HG03571 (cell line): ENCODE measurements around the gene ICE2.
"Not testable (repeated sequence)": the region's sequence is repeated elsewhere in the genome, so short reads cannot be mapped to it uniquely, and the experiment has no call there.

Experiments
- ATAC-seq: cut with Tn5 transposase; IDR thresholded peaks from one replicate; pipeline ENCODE4 v1.9.1; 2021; ENCODE audit not compliant: unreplicated experiment

The ICE2 gene

GRCh38 chr15:60412807-60413206 lies 66.1 kb downstream of the ICE2 start:
- not testable (repeated sequence) for ATAC-seq

GRCh38 chr15:60411774-60412425 lies 67.0 kb downstream of the ICE2 start:
- no peak for ATAC-seq

DNA sequence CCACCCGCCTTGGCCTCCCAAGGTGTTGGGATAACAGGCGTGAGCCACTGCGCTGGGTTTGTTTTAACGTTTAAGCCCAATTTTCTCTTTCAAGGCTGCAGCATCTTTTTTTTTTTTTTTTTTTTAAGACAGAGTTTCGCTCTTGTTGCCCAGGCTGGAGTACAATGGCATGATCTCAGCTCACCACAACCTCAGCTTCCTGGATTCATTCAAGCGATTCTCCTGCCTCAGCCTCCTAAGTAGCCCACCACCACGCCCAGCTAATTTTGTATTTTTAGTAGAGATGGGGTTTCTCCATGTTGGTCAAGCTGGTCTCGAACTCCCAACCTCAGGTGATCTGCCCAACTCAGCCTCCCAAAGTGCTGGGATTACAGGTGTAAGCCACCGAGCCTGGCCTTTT lies 68.6 kb downstream of the ICE2 start:
- ATAC-seq: not testable (repeated sequence)

DNA sequence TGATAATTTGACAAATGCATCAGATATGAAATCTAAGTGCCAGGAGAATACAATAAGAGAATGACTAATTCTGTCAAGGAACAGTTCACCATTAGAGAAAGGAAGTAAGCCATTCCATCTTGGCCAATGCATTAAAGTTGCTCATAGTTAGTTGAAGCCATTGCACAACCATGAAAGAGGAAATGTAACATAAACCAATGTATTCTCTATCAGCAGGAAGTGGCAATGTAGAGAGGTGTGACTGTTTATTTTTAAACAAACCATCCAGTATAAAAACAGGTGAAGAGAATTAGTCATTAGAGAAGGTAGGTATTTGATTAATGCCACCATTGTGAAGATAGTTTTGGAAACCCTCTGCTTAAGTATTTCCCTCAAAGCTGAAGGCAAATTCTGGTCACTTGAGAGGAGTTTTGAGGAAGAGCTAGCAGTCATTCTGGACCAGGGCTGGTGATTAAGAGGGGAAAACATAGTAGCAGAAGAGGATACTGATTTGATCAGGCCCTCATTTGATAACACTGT lies 70.4 kb downstream of the ICE2 start:
- ATAC-seq: peak; percentile 53

DNA sequence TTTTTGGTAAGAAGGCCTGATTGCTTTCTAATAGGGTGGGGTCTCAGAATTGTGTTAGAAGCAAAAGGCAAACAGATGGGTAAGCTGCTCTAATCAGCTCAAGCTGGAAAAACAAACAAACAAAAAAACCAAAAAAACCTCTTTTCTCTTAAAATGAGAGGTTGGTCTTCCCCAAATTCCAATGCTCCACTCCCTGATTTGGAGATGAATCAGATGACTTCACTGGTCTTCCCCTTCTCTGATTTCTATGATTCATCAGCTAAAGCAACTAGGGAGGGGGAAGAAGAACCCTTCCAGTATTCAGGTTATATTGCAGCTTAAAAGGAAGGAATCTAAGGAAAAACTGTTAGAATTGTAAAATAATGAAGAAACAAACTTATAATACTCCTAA lies 71.5 kb downstream of the ICE2 start:
- no peak for ATAC-seq

DNA sequence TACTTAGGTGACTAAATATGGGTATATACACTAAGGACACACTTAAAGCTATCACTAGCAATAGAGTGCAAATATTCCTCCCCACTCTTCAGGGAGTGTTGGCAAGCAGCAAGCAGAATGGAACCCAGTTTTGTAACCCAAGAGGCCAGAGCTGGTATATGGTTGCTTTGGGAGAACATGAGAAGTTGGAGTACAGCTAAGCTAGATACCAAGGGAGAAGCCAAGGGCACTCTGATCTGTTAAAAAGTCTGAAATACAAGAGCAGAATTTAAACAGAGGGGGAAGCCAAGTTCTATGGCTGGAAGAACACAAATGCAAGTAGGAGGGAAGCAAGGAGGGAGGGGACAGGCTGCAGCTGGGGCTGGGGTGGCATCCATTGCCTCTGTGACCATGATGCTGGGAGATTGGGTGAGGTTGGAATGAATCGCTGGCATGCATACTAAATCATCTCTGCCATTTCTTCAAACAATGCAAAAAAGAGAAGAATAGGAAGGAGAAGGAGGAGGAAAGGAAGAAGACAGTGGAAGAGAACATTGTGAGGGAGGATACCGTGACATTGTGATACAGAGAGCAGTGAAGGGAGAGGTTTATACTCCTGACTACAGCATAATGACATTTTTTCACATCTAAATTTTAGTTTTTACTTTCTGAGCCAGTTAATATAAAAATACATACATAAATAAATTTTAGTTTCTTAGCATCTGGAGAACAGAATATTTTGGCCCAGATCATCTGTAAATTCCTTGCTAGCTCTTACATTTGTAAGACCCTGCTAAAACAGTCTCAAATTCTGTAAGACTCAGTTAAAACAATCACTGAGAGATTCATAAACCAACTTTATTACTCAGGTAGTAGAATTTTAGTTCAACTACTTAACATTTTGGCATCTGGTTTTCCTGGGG lies 72.2 kb downstream of the ICE2 start:
- ATAC-seq: no peak

DNA sequence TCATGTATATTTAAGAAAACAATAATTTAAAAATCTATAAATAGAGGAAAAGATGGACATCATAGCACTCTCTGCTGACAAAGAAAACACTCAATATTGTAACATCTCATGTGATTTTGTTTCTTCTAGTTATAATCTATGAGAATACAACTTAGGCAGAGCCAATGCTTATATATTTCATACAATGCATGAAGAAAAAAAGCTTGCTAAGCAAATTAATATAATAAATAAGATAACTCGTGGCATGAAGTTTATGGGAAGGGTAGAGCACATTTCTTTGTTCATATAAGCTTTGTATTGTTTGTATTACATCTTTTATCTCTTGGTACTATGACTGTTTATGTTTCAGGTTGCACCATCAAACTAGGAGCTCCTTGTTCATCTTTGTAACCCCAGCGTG lies 73.5 kb downstream of the ICE2 start:
- ATAC-seq: no peak

- not testable (repeated sequence) for ATAC-seq
These were observed 74.6 kb downstream of the ICE2 start for GRCh38 chr15:60404351-60404750.

DNA sequence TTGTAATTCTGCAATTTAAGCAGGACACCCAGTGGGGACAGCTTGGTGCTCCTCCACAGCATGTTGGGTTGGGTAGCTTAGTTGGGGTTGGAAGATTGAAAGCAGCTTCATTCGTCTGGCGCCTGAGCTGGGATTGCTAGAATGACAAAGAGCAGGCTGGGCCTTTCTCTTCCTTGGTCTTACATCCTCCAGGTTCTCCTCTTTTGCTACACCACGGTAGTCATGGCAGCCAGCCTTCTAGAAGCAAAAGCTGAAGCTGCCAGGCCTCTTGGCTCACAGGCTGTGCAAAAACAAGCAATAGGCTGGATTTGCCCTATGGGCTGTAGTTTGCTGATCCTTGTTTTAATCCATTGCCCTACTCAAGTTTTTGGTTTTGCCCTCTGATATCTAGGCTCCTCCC lies 78.0 kb downstream of the ICE2 start:
- ATAC-seq: no peak

GRCh38 chr15:60399931-60400330 lies 79.0 kb downstream of the ICE2 start:
- ATAC-seq: no peak

GRCh38 chr15:60399246-60399915 lies 79.6 kb downstream of the ICE2 start:
- no peak for ATAC-seq

DNA sequence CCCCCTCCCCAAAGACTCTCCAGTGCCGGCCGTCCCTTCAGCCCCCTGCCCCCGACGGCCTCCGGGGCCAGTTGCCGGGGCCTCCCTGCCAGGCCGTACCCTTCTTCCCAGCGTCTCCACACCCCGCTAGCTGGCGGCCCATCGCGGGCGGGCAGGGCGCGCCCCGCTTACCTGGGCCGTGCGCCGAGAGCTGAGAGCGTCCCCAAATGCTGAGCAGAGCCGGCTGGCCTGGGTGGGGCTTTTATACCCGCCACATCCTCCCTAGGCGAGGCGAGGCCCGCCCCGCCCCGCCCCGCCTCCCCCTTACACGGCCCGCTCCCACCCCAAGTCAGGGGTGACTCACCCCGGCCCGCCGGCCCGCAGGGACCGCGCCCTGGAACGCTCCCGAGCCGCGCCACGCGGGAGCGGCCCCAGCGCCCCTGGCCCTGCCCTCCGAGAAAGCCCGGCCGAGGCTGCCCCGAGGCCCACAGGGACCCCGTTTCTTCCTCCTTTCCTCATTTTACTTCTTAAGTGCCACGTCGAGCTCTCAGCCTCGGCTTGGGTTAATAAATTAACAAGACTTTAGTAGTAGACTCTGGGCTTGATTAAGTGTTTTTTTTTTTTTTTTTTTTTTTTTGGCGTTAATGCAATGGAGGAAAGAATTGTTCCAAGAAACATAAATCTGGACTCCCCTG lies 81.0 kb downstream of the ICE2 start, which contains the start of gene ANXA2:
Gene ANXA2 (minus strand): TSS at position 215 of the 674 bp plus-strand sequence. CDS start 11,911 bp downstream, outside the sequence.
- peak; percentile 75 for ATAC-seq

DNA sequence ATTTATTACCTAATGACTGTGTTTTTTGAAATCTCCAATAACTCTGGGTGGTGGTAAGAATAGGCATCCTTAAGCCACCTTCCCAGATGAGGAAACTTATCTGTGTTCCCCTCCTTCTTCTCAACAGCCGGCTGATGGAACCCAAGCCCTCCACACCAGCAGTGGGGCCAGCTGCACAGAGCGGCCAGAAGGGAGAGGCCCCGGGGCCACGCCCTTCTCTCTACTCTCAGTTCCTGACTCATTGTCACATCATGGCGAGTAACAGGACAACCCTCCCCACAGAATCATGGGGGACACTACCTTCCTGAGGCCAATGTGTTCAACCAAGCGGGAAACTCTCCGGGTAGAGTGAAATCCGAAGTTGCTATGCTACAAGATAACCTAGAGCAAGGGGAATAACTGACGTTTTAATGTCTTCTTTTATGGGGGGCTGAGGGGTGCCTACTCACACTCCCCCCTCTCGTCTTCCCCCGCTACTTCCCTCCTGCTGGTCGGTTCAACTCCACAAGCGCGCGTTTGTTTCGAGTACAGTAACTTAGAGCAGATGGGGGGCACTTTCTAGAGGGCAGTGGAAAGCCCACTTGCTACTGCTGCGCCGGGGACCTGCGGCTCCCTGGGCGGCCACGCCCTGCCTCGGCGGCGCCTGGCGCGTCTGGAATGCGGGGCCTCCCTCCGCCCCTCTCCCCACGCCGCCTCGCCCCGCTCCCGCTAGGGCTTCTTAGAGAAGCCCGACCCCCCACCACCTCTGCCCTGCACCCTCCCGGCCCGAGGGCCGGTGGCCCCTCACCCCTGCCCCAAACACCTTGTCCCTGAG lies 81.8 kb downstream of the ICE2 start:
- peak; percentile 70 for ATAC-seq

- ATAC-seq: no peak
These were observed 82.4 kb downstream of the ICE2 start for GRCh38 chr15:60396560-60396957.

GRCh38 chr15:60396100-60396499 lies 82.8 kb downstream of the ICE2 start:
- ATAC-seq: no peak

GRCh38 chr15:60395276-60396011 lies 83.5 kb downstream of the ICE2 start:
- no peak for ATAC-seq

GRCh38 chr15:60394689-60395097 lies 84.2 kb downstream of the ICE2 start:
- ATAC-seq: no peak

DNA sequence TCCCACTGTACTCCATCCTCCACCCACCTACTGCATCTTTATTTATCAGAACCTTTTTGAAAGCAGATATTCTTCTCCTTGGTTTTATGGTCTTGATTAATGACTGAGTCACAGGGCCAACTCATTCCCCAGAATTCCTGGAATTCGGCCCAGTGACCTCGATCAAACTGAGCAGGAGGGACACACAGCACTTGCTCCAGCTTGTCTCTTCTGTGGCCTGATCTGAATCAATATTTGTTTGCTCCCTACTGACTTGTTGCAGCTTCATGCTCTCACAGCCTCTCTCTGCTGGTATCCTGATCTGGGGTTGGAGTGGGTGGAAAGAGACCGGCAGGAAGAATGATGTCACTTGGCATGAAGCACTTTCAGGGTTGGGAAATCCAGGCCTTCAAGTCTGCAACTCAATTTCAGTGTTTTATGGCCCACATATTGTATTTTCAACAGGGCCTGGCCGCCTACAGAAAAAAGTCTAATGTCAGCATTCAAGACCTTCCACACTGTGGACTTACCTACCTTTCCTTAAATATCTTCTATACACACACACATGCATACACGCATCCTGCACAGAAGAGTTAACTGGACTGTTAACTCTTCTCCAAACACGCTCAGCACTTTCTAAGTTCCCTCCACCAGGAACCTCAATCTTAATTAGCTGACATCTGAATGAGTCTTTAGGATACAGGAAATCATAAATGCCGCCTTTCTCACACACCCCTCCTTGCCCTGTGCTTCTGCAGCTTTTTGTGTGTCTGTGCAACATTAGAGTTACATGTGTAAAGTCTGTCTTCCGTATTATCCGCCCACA lies 85.8 kb downstream of the ICE2 start:
- ATAC-seq: no peak

DNA sequence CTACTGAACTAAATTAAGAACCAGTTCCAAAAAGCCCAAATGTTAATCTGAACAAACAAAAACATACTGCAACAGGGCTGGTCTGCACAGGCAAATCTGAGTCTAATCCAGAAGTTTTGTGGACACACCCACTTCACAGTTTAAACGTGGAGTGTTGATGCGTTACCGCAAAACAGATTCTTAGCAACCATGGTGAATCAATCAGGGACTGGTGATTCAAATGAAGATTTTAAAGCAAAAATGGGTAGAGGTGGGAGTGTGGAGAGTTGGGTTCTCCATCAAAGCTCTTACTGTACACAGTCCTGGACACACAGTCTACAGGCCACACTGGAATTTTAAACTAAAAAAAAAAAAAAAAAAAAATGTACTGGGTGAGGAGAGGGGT lies 86.3 kb downstream of the ICE2 start:
- ATAC-seq: no peak
